Measurements from ENCODE around the gene HIVEP3. TPM values are rescaled to one million over a fixed set of nuclear protein-coding genes. Genes with fewer than 3 reads are reported as not detected.

Gene HIVEP3
- total RNA-seq, 4 donors from 2014 or later = 1.4 to 3.0 (median 2.3) TPM

DNA sequence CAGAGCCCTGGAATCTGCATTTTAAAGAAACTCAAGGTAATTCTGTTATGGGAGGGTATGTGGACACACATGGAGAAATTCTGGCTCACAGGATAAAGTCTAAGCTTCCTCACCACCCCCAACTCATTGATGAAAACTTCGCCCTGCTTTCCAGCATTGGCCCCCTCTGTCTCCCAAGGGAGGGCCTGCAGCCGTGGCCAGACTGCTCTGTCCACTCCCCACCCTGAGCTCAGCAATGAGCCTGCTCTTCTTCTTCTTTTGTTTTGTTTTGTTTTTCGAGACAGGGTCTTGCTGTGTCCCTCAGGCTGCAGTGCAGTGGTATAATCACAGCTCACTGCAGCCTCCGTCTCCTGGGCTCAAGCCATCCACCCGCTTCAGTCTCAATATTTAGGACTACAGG lies 297.5 kb downstream of the HIVEP3 start:
- H3K9me3 ChIP-seq = no peaks in the 10 kb centered on the region
- no peaks in the 10 kb centered on the region for H3K27me3 ChIP-seq
- peaks cover 11 to 31% (median 29%) of the 10 kb centered on the region in 4 donors for H3K4me1 ChIP-seq
- 97% methylated on average over 5 of the region's 5 CpGs for WGBS
- H3K36me3 ChIP-seq = no peaks in the 10 kb centered on the region
- TF ChIP-seq, protein P1, sequence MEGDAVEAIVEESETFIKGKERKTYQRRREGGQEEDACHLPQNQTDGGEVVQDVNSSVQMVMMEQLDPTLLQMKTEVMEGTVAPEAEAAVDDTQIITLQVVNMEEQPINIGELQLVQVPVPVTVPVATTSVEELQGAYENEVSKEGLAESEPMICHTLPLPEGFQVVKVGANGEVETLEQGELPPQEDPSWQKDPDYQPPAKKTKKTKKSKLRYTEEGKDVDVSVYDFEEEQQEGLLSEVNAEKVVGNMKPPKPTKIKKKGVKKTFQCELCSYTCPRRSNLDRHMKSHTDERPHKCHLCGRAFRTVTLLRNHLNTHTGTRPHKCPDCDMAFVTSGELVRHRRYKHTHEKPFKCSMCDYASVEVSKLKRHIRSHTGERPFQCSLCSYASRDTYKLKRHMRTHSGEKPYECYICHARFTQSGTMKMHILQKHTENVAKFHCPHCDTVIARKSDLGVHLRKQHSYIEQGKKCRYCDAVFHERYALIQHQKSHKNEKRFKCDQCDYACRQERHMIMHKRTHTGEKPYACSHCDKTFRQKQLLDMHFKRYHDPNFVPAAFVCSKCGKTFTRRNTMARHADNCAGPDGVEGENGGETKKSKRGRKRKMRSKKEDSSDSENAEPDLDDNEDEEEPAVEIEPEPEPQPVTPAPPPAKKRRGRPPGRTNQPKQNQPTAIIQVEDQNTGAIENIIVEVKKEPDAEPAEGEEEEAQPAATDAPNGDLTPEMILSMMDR (IDR thresholded peaks at IDR 0.05) = no peak
- no peak for TF ChIP-seq POLR2AphosphoS5 (IDR thresholded peaks at IDR 0.05)
- no peak for TF ChIP-seq POLR2A (IDR thresholded peaks at IDR 0.05; ENCODE audit: low read depth)
- no peak for TF ChIP-seq EP300 (IDR thresholded peaks at IDR 0.05)
- H3K27ac ChIP-seq (replicated peaks in 1 of 4) = no peak overlapping the region
- DNase-seq (ENCODE audit: extremely low spot score) = peak; percentile 24
- H3K4me3 ChIP-seq = no peak overlapping the region
- intact Hi-C loops (cut with DNase I) = no loop called here

DNA sequence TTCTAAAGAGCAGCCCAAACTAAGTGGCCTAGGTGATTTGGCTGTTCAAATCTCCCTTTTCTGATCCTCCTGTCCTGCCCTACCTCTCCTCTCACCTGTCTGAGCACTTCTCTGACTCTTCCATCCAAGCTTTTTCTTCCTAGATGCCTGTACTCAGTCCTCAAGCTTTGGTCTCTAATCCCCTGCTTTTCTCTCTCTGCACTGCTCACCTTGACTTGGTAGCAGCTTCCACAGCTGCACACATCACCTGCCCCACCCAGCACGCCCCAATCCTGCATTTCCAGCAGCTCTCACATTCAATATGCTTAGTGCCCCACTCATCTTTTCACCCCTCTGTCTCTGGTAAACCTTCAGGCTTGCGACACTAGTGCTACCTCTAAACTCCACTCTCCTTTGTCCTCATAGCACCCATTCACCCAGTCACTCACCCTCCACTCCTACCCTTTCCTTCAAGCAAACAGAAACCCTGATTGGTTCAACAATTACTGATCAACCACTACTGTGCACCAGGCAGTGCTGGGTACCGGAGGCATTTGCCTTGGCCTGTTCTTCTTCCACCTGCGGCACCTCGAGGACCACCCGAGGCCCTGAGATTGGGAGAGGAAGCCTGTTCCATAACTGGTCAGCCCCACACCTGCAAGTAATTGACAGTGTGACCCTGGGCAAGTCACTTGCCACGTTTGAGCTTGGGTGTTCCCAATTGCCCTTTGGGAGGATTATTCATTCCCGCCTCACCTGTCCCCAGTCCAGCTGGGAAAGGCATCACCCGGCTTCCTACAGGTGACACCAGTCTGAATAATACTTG lies 298.2 kb downstream of the HIVEP3 start:
- peaks cover 8 to 26% (median 23%) of the 10 kb centered on the region in 4 donors for H3K4me1 ChIP-seq
- no peaks in the 10 kb centered on the region for H3K27me3 ChIP-seq
- no peaks in the 10 kb centered on the region for H3K9me3 ChIP-seq
- no peak overlapping the region for H3K27ac ChIP-seq (replicated peaks in 1 of 4)
- WGBS = 93% methylated on average over 9 of the region's 9 CpGs
- TF ChIP-seq EP300 (IDR thresholded peaks at IDR 0.05) = no peak
- TF ChIP-seq, protein P1 (IDR thresholded peaks at IDR 0.05) = no peak
- TF ChIP-seq POLR2A (IDR thresholded peaks at IDR 0.05; ENCODE audit: low read depth) = no peak
- no peak for TF ChIP-seq POLR2AphosphoS5 (IDR thresholded peaks at IDR 0.05)
- peak; percentile 79 for DNase-seq (ENCODE audit: extremely low spot score)
- no peak overlapping the region for H3K4me3 ChIP-seq
- intact Hi-C loops (cut with DNase I) = no loop called here
- no peaks in the 10 kb centered on the region for H3K36me3 ChIP-seq

DNA sequence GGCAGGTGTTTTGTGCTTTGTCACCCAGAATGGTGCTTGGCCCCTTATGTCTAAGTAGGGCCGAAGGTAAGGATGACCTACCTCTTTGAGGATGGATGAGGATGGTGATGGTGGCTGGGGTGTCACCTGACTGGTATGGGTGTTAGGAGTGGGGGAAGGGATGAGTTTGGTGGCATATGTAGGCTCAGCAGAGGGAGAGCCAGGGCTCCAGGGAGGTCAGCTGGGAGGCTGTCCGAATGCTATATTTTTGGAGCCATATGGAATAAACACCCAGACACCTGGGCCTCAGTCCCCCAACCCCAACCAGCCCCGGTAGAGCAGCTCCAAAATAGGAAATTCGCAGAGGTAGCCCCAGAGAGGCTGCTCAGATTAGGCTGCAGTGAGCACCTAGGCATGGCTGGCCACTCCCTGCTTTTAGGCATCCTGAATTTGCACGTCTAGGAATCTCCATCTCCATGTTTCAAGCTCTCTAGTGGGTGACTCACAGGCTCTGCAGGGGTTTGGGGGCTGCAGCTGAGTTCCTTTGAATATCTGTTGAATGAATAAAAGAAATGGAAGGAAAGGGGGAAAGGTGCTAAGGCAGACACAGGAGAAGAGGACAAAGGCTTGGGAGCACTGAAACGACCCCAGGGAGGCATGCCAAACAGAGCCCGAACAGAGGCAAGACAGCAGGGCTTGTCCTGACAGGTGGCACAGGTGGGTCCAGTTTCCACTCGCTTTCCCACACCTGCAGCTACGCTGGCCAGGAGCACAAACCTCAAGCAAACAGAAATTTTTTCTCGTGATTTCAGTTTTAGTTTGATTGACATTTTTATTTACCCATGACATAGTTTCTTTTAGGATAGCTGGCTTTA lies 299.0 kb downstream of the HIVEP3 start:
- Histone ChIP-seq H3K4me3 (no peak overlapping the region), H3K4me1 (peaks cover 8 to 26% (median 23%) of the 10 kb centered on the region in 4 donors), H3K36me3 (no peaks in the 10 kb centered on the region), H3K9me3 (no peaks in the 10 kb centered on the region), H3K27ac (replicated peaks in 1 of 4) (no peak overlapping the region), H3K27me3 (no peaks in the 10 kb centered on the region)
- TF ChIP-seq, protein P1 (IDR thresholded peaks at IDR 0.05) = no peak
- no peak for TF ChIP-seq POLR2AphosphoS5 (IDR thresholded peaks at IDR 0.05)
- TF ChIP-seq EP300 (IDR thresholded peaks at IDR 0.05) = no peak
- no peak for TF ChIP-seq POLR2A (IDR thresholded peaks at IDR 0.05; ENCODE audit: low read depth)
- peak; percentile 81 for DNase-seq (ENCODE audit: extremely low spot score)
- intact Hi-C loops (cut with DNase I) = no loop called here
- WGBS = 93% methylated on average over 10 of the region's 10 CpGs

DNA sequence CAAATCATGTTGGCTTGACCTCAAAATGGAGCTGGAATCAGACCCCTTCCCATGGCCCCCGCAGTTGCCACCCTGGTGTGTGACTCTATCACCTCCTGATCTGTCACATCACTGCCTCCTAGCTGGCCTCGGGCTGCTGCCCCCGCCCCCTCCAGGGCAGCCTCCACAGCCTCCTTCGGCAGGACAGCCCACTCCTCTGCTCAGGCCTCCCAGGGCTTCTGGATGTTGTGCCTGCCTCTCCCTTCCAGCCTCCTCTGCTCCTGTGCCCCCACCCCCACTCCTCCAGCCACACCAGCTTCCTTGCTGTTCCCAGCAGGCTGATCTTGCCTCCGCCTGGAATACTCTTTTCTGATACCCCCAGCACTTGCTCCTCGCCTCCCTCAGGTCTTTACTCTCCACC lies 299.9 kb downstream of the HIVEP3 start:
- TF ChIP-seq POLR2A (IDR thresholded peaks at IDR 0.05; ENCODE audit: low read depth) (no peak), EP300 (IDR thresholded peaks at IDR 0.05) (no peak), POLR2AphosphoS5 (IDR thresholded peaks at IDR 0.05) (no peak)
- TF ChIP-seq, protein P1 (IDR thresholded peaks at IDR 0.05) = no peak
- Histone ChIP-seq H3K27ac (replicated peaks in 1 of 4) (no peak overlapping the region), H3K36me3 (no peaks in the 10 kb centered on the region), H3K27me3 (no peaks in the 10 kb centered on the region), H3K4me3 (no peak overlapping the region), H3K9me3 (no peaks in the 10 kb centered on the region), H3K4me1 (peaks cover 8 to 26% (median 23%) of the 10 kb centered on the region in 4 donors)
- peak; percentile 60 for DNase-seq (ENCODE audit: extremely low spot score)
- WGBS = 93% methylated on average over 6 of the region's 6 CpGs
- intact Hi-C loops (cut with DNase I) = no loop called here
